Suprapubic skin (tissue), 4 donors: ENCODE data around the gene SLC2A9.

Experiments
- CTCF ChIP-seq, 2 donors: fragments of 200-600 bp in 1 of 2; fragments of 450-650 bp in 1 of 2; sonication (generic) in 1 of 2; IDR thresholded peaks; one replicate each; pipeline ENCODE4 v1.5.1; 2016 to 2019; ENCODE audit warnings: antibody characterized with exemption in 2 of 2, mild to moderate bottlenecking in 1 of 2, moderate library complexity in 1 of 2
- POLR2A ChIP-seq, 2 donors: fragments of 450-650 bp; IDR thresholded peaks; one replicate each; pipeline ENCODE4 v1.6.1; 2017; ENCODE audit warnings: antibody characterized with exemption in 2 of 2, mild to moderate bottlenecking in 2 of 2, moderate library complexity in 2 of 2
- POLR2AphosphoS5 ChIP-seq, 3 donors: sonication (generic); formaldehyde crosslinking; IDR thresholded peaks; one replicate each; pipeline ENCODE4 v1.6.1; 2017; ENCODE audit warnings: antibody characterized with exemption in 3 of 3

GRCh38 chr4:9891056-9891455 lies 130.2 kb downstream of the SLC2A9 start:
- TF ChIP-seq CTCF (IDR thresholded peaks at IDR 0.05) (no peak), POLR2A (IDR thresholded peaks at IDR 0.05) (no peak), POLR2AphosphoS5 (IDR thresholded peaks at IDR 0.05) (no peak)
